IMR-90 (cell line): ENCODE data around the gene IL1RL1.

Source experiments
- MAFK ChIP-seq: IDR thresholded peaks from 2 replicates; pipeline ENCODE4 v1.6.1; 2012; ENCODE audit warnings: low read depth, low read length, improper control_type of control experiment
- RAD21 ChIP-seq: IDR thresholded peaks from 2 replicates; pipeline ENCODE4 v1.6.1; 2012; ENCODE audit warnings: low read length, improper control_type of control experiment
- RCOR1 ChIP-seq: IDR thresholded peaks from 2 replicates; pipeline ENCODE4 v1.6.1; 2012; ENCODE audit warnings: mild to moderate bottlenecking, low read length, improper control_type of control experiment; ENCODE audit not compliant: insufficient replicate concordance

DNA sequence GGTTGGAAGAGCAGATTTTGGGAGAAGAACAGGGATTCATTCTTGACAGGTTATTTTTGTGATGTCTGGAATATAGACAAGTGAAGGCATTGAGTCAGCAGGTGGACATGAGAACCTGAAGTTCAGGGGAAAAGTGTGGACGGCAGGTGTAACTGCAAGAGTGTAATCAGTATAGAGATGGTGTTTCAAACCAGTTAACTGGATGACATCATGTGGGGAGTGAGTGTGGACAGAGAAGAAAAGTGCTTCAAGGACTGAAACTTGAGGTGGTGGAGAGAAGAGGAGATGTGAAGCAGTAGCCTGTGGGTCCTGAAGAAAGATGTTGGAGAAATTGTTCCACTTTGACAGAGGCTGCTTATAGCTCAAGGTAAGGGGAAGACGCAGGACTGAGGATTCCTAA lies 7.1 kb downstream of the IL1RL1 start:
- no peak for TF ChIP-seq RCOR1
- TF ChIP-seq MAFK: no peak
- no peak for TF ChIP-seq RAD21
